K562 (cell line): ENCODE results near the gene MAST3. TPM values are rescaled to one million over a fixed set of nuclear protein-coding genes. Genes with fewer than 3 reads are reported as not detected.

Experiments
- ARID1B ChIP-seq: fragments of 450-650 bp; IDR thresholded peaks from 2 replicates; pipeline ENCODE4 v1.6.1; 2016; ENCODE audit warnings: antibody characterized with exemption, mild to moderate bottlenecking, inconsistent platforms
- ASH1L ChIP-seq: fragments of 450-650 bp; IDR thresholded peaks from 2 replicates; pipeline ENCODE4 v1.6.1; 2018; ENCODE audit warnings: borderline replicate concordance, mild to moderate bottlenecking, low read depth; ENCODE audit not compliant: partially characterized antibody
- ATF7 ChIP-seq: fragments of 450-650 bp; IDR thresholded peaks from 2 replicates; pipeline ENCODE4 v1.7.1; 2014; ENCODE audit warnings: mild to moderate bottlenecking, moderate library complexity
- CHD1 ChIP-seq: fragments of 200-600 bp; sonication (generic); IDR thresholded peaks from one replicate; pipeline ENCODE4 v1.6.1; 2012; ENCODE audit warnings: mild to moderate bottlenecking, moderate library complexity, low read length, inconsistent platforms
- EWSR1 ChIP-seq: fragments of 450-650 bp; IDR thresholded peaks from 2 replicates; pipeline ENCODE4 v1.6.1; 2018; ENCODE audit warnings: borderline replicate concordance, mild to moderate bottlenecking, low read depth, moderate library complexity; ENCODE audit not compliant: partially characterized antibody
- GABPB1 ChIP-seq: sonication (generic); formaldehyde crosslinking; IDR thresholded peaks from 2 replicates; pipeline ENCODE4 v1.8.0; 2022; ENCODE audit warnings: mild to moderate bottlenecking, missing genetic modification reagents
- HNRNPL ChIP-seq: fragments of 200-400 bp; formaldehyde crosslinking; IDR thresholded peaks from 2 replicates; pipeline ENCODE4 v1.6.1; 2017; ENCODE audit warnings: low read depth, mild to moderate bottlenecking, low read length
- KLF16 ChIP-seq: IDR thresholded peaks from 2 replicates; pipeline ENCODE4 v1.6.1; 2016; ENCODE audit warnings: antibody characterized with exemption
- MBD2 ChIP-seq: sonication (generic); IDR thresholded peaks from 2 replicates; pipeline ENCODE4 v1.6.1; 2016; ENCODE audit warnings: low read depth, borderline replicate concordance
- NCOR1 ChIP-seq: fragments of 450-650 bp; IDR thresholded peaks from 2 replicates; pipeline ENCODE4 v1.6.1; 2016; ENCODE audit warnings: mild to moderate bottlenecking, moderate library complexity
- POLR3A ChIP-seq: IDR thresholded peaks from 2 replicates; pipeline ENCODE4 v1.6.1; 2011; ENCODE audit warnings: borderline replicate concordance, mild to moderate bottlenecking, moderate library complexity; ENCODE audit not compliant: insufficient read length, insufficient read depth; ENCODE audit errors: extremely low read depth
- POLR3G ChIP-seq: IDR thresholded peaks from 2 replicates; pipeline ENCODE4 v1.6.1; 2011; ENCODE audit not compliant: insufficient read length, insufficient replicate concordance; ENCODE audit errors: extremely low read depth
- RBM34 ChIP-seq: fragments of 200-400 bp; formaldehyde crosslinking; IDR thresholded peaks from 2 replicates; pipeline ENCODE4 v1.6.1; 2018; ENCODE audit warnings: low read length, borderline replicate concordance; ENCODE audit not compliant: insufficient read depth
- SIN3A ChIP-seq, 2 experiments: fragments of 150-350 bp in 1 of 2; IDR thresholded peaks; 2 replicates each; pipeline ENCODE4 v1.6.1; 2011 to 2016; ENCODE audit warnings: borderline replicate concordance in 2 of 2, low read depth in 2 of 2, low read length in 2 of 2, mild to moderate bottlenecking in 2 of 2, moderate library complexity in 2 of 2; ENCODE audit not compliant: control insufficient read depth in 1 of 2
- SMARCE1 ChIP-seq: fragments of 450-650 bp; IDR thresholded peaks from 2 replicates; pipeline ENCODE4 v1.7.1; 2016; ENCODE audit warnings: mild to moderate bottlenecking
- YY1 ChIP-seq, 3 experiments: IDR thresholded peaks; 2 replicates each; pipeline ENCODE4 v1.6.1; 2011; ENCODE audit warnings: low read length in 2 of 3, mild to moderate bottlenecking in 2 of 3, moderate library complexity in 2 of 3, borderline replicate concordance in 1 of 3, control low read depth in 1 of 3, low read depth in 1 of 3; ENCODE audit not compliant: insufficient read depth in 3 of 3, insufficient replicate concordance in 2 of 3, control insufficient read depth in 1 of 3, insufficient read length in 1 of 3; ENCODE audit errors: extremely low read depth in 1 of 3
- ZNF444 ChIP-seq: fragments of 250-450 bp; sonication (Bioruptor Pico); IDR thresholded peaks from 2 replicates; pipeline ENCODE4 v1.4.0; 2020; ENCODE audit warnings: mild to moderate bottlenecking, moderate library complexity
- ZNF589 ChIP-seq: fragments of 200-800 bp; sonication (Bioruptor generic); IDR thresholded peaks from 2 replicates; pipeline ENCODE4 v1.6.1; 2016; ENCODE audit warnings: low read depth, missing genetic modification characterization, missing compliant biosample characterization
- polyA plus RNA-seq, 8 experiments: library from polyadenylated mRNA; depleted of rRNA in 4 of 8; stranded (reverse) in 5 of 8; unstranded in 3 of 8; fragments of >200 nt; fragmentation: Nextera tagmentation in 2 of 8; fragmentation: Illumina TruSeq in 1 of 8; extraction: Ambion mirVana in 2 of 8; extraction: Trizol in 1 of 8; gene quantifications; 2 replicates each; pipeline versions ENCODE4 v1.2.1 to v1.2.3, GENCODE V29; 2011 to 2014; ENCODE audit warnings: inconsistent platforms in 1 of 8, missing spikeins in 1 of 8
- total RNA-seq, 7 experiments: library from RNA; depleted of rRNA in 6 of 7; stranded (reverse); fragments of >200 nt in 6 of 7; fragmentation: Illumina TruSeq in 2 of 7; extraction: Trizol in 2 of 7; gene quantifications; 2 replicates each; pipeline versions ENCODE4 v1.2.1 to v1.2.3, GENCODE V29; 2011 to 2021; ENCODE audit warnings: low replicate concordance in 1 of 7
- TF ChIP-seq, protein P1 (sequence below), 2 experiments: fragments of 150-350 bp in 1 of 2; IDR thresholded peaks; 2 replicates each; pipeline ENCODE4 v1.6.1; 2012 to 2016; ENCODE audit warnings: low read depth in 2 of 2, low read length in 2 of 2, mild to moderate bottlenecking in 1 of 2, moderate library complexity in 1 of 2
- TF ChIP-seq, protein P2 (sequence below): sonication (generic); formaldehyde crosslinking; IDR thresholded peaks from 2 replicates; pipeline ENCODE4 v1.5.0; 2020; ENCODE audit warnings: missing genetic modification reagents
- TF ChIP-seq, protein P3 (sequence below): fragments of 450-650 bp; formaldehyde crosslinking; IDR thresholded peaks from 2 replicates; pipeline ENCODE4 v1.4.0; 2022; ENCODE audit warnings: missing genetic modification characterization

Gene MAST3
- total and polyA plus RNA-seq, 9 of the 15 experiments (the other 6 are each of a cell fraction or from before 2014, with no cell fraction given): 0.94 to 9.9 (median 2.4) TPM

DNA sequence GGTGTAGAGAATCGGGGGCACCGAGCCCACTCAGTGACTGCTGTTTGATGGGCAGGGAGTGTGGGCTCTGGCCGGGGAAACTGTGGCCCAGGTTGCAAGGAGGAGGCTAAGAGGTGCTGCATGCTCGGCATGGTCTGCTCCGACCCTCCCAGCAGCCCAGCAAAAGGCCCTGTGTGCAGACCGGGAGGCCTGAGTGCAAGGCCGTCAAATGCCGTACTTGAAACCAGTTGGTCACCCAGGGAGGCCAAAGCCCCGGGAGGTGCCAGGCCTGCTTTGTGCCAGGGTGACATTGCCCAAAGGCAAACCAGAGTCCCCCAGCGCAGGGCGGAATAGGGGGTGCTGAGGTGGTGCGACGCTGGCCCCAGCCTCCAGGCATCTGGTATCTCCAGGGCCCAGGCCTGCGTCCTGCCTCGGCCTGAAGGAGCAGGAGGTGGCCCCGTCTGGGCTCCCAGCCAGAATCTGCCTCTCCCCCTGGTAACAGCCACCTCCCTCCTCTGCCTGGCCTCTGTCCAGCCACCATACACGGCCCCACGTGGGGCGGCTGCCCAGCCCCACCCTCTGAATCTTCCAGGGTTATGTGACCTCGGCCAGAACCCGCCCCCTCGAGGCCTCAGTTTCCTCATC, 59.4 kb downstream of the MAST3 start (continued):
- TF ChIP-seq, protein P1, sequence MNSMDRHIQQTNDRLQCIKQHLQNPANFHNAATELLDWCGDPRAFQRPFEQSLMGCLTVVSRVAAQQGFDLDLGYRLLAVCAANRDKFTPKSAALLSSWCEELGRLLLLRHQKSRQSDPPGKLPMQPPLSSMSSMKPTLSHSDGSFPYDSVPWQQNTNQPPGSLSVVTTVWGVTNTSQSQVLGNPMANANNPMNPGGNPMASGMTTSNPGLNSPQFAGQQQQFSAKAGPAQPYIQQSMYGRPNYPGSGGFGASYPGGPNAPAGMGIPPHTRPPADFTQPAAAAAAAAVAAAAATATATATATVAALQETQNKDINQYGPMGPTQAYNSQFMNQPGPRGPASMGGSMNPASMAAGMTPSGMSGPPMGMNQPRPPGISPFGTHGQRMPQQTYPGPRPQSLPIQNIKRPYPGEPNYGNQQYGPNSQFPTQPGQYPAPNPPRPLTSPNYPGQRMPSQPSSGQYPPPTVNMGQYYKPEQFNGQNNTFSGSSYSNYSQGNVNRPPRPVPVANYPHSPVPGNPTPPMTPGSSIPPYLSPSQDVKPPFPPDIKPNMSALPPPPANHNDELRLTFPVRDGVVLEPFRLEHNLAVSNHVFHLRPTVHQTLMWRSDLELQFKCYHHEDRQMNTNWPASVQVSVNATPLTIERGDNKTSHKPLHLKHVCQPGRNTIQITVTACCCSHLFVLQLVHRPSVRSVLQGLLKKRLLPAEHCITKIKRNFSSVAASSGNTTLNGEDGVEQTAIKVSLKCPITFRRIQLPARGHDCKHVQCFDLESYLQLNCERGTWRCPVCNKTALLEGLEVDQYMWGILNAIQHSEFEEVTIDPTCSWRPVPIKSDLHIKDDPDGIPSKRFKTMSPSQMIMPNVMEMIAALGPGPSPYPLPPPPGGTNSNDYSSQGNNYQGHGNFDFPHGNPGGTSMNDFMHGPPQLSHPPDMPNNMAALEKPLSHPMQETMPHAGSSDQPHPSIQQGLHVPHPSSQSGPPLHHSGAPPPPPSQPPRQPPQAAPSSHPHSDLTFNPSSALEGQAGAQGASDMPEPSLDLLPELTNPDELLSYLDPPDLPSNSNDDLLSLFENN (IDR thresholded peaks at IDR 0.05; ENCODE audit: low read depth in 2 of 2, low read length in 2 of 2): peak in 1 of 2 experiments; percentile 59; a peak in 1 of 4 replicates
- no peak for TF ChIP-seq ASH1L
- TF ChIP-seq ZNF589 (CRISPR knock-in tag): 0 out of 2 replicates have a peak, but pooled peaks have one; percentile 68
- TF ChIP-seq YY1 (IDR thresholded peaks at IDR 0.05; ENCODE audit: borderline replicate concordance in 1 of 3, control insufficient read depth in 1 of 3, extremely low read depth in 1 of 3, insufficient read depth in 3 of 3, insufficient read length in 1 of 3, insufficient replicate concordance in 2 of 3, low read depth in 1 of 3, low read length in 2 of 3): peak in 2 of 3 experiments; percentile 26 to 51
- peak; percentile 12 for TF ChIP-seq CHD1
- TF ChIP-seq SMARCE1: peak; percentile 90
- no peak for TF ChIP-seq EWSR1
- TF ChIP-seq, protein P2, sequence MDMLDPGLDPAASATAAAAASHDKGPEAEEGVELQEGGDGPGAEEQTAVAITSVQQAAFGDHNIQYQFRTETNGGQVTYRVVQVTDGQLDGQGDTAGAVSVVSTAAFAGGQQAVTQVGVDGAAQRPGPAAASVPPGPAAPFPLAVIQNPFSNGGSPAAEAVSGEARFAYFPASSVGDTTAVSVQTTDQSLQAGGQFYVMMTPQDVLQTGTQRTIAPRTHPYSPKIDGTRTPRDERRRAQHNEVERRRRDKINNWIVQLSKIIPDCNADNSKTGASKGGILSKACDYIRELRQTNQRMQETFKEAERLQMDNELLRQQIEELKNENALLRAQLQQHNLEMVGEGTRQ (CRISPR knock-in tag): peak; percentile 92
- no peak for TF ChIP-seq POLR3G
- no peak for TF ChIP-seq POLR3A
- TF ChIP-seq ARID1B: peak; percentile 95
- peak; percentile 80 for TF ChIP-seq NCOR1
- TF ChIP-seq, protein P3, sequence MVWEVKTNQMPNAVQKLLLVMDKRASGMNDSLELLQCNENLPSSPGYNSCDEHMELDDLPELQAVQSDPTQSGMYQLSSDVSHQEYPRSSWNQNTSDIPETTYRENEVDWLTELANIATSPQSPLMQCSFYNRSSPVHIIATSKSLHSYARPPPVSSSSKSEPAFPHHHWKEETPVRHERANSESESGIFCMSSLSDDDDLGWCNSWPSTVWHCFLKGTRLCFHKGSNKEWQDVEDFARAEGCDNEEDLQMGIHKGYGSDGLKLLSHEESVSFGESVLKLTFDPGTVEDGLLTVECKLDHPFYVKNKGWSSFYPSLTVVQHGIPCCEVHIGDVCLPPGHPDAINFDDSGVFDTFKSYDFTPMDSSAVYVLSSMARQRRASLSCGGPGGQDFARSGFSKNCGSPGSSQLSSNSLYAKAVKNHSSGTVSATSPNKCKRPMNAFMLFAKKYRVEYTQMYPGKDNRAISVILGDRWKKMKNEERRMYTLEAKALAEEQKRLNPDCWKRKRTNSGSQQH: no peak
- TF ChIP-seq MBD2: no peak; the same call in 1 of the 2 replicates
- 0 out of 2 replicates have a peak, but pooled peaks have one; percentile 37 for TF ChIP-seq HNRNPL
- peak; percentile 52; the same call in 1 of the 2 replicates for TF ChIP-seq ATF7
- TF ChIP-seq KLF16: peak; percentile 82
- TF ChIP-seq ZNF444: 0 out of 2 replicates have a peak, but pooled peaks have one; percentile 30
- no peak for TF ChIP-seq RBM34
- TF ChIP-seq SIN3A (IDR thresholded peaks at IDR 0.05; ENCODE audit: borderline replicate concordance in 2 of 2, control insufficient read depth in 1 of 2, low read depth in 2 of 2, low read length in 2 of 2): peak; percentile 89 to 91
- no peak for TF ChIP-seq GABPB1 (CRISPR knock-in tag)
